ENCODE results near the gene SYT12. TPM values are rescaled to one million over a fixed set of nuclear protein-coding genes. Genes with fewer than 3 reads are reported as not detected.

Gene SYT12
- polyA plus RNA-seq, 1 donor from 2014 or later = 2.3 TPM

- no peaks in the 10 kb centered on the region for H3K9me2 ChIP-seq (ENCODE audit: insufficient read depth, low read length)
- H3K27me3 ChIP-seq (ENCODE audit: insufficient read depth, low read depth, low read length) = no peaks in the 10 kb centered on the region
- no peak overlapping the region for H3K27ac ChIP-seq (ENCODE audit: low read length)
- no peak overlapping the region for H3K4me2 ChIP-seq (ENCODE audit: low read length)
- H3K4me3 ChIP-seq (ENCODE audit: low read length) = no peak overlapping the region
- no peak overlapping the region for H2AFZ ChIP-seq (ENCODE audit: low read depth, low read length)
- no peaks in the 10 kb centered on the region for H3F3A ChIP-seq (ENCODE audit: insufficient read depth, low read length, poor library complexity, severe bottlenecking)
- TF ChIP-seq POLR2AphosphoS5 (IDR thresholded peaks at IDR 0.05) (no peak), EZH2 (IDR thresholded peaks at IDR 0.05; ENCODE audit: borderline replicate concordance, insufficient read depth, low read length, poor library complexity, severe bottlenecking) (no peak), REST (IDR thresholded peaks at IDR 0.05; ENCODE audit: borderline replicate concordance) (no peak), SMC3 (conservative IDR thresholded peaks at IDR 0.05; ENCODE audit: poor library complexity) (no peak), RAD21 (conservative IDR thresholded peaks at IDR 0.05) (no peak), EP300 (conservative IDR thresholded peaks at IDR 0.05; ENCODE audit: poor library complexity, severe bottlenecking) (no peak), MXI1 (conservative IDR thresholded peaks at IDR 0.05; ENCODE audit: poor library complexity, severe bottlenecking) (no peak)
- H4K20me1 ChIP-seq (ENCODE audit: insufficient read depth) = no peaks in the 10 kb centered on the region
- no peaks in the 10 kb centered on the region for H3K36me3 ChIP-seq (ENCODE audit: insufficient read depth, low read length)
- no peaks in the 10 kb centered on the region for H3K79me2 ChIP-seq (replicated peaks; ENCODE audit: insufficient read depth, low read length)
- H3K9me3 ChIP-seq (ENCODE audit: low read length) = no peaks in the 10 kb centered on the region
- no peak overlapping the region for H3K9ac ChIP-seq (ENCODE audit: low read length)
These were observed 44.7 kb upstream of the SYT12 start for GRCh38 chr11:66978229-66978628.

DNA sequence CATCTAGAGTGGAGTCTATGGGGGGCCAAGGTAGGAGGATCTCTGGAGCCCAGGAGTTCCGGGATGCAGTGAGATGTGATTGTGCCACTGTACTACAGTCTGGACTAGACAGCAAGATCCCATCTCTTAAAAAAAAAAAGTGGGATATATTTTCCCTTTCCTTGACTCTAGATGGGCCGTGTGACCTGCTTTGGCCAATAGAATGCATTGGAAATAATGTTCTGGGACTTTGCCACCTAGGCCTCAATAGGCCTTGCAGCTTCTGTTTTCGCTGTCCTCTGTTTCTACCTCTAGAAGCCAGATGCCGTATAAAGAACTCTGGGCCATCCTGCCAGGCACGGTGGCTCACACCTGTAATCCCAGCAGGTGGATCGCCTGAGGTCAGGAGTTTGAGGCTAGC lies 44.2 kb upstream of the SYT12 start:
- no peak overlapping the region for H3K4me2 ChIP-seq (ENCODE audit: low read length)

More for the DNA sequence above, 44.2 kb upstream of the SYT12 start:
- Histone ChIP-seq H3K9me3 (ENCODE audit: low read length) (no peaks in the 10 kb centered on the region), H3K4me3 (ENCODE audit: low read length) (no peak overlapping the region), H3K79me2 (replicated peaks; ENCODE audit: insufficient read depth, low read length) (no peaks in the 10 kb centered on the region), H3K27ac (ENCODE audit: low read length) (no peak overlapping the region), H3K36me3 (ENCODE audit: insufficient read depth, low read length) (no peaks in the 10 kb centered on the region), H4K20me1 (ENCODE audit: insufficient read depth) (no peaks in the 10 kb centered on the region), H3F3A (ENCODE audit: insufficient read depth, low read length, poor library complexity, severe bottlenecking) (no peaks in the 10 kb centered on the region), H3K9me2 (ENCODE audit: insufficient read depth, low read length) (no peaks in the 10 kb centered on the region), H3K9ac (ENCODE audit: low read length) (no peak overlapping the region), H3K27me3 (ENCODE audit: insufficient read depth, low read depth, low read length) (no peaks in the 10 kb centered on the region), H2AFZ (ENCODE audit: low read depth, low read length) (no peak overlapping the region)
- TF ChIP-seq SMC3 (conservative IDR thresholded peaks at IDR 0.05; ENCODE audit: poor library complexity) (no peak), RAD21 (conservative IDR thresholded peaks at IDR 0.05) (no peak), MXI1 (conservative IDR thresholded peaks at IDR 0.05; ENCODE audit: poor library complexity, severe bottlenecking) (no peak), TAF1 (IDR thresholded peaks at IDR 0.05; ENCODE audit: low read depth) (no peak), REST (IDR thresholded peaks at IDR 0.05; ENCODE audit: borderline replicate concordance) (no peak), CTCF (IDR thresholded peaks at IDR 0.05; ENCODE audit: poor library complexity, severe bottlenecking) (no peak), POLR2AphosphoS5 (IDR thresholded peaks at IDR 0.05) (no peak), EZH2 (IDR thresholded peaks at IDR 0.05; ENCODE audit: borderline replicate concordance, insufficient read depth, low read length, poor library complexity, severe bottlenecking) (no peak), EP300 (conservative IDR thresholded peaks at IDR 0.05; ENCODE audit: poor library complexity, severe bottlenecking) (no peak)

Measured in neural cell (in vitro differentiated cells).